Neutrophil (primary cell): ENCODE data around the gene DDX42.
"Not testable (repeated sequence)": the region's sequence is repeated elsewhere in the genome, so short reads cannot be mapped to it uniquely, and the experiment has no call there.

Experiments used
- H3K27ac ChIP-seq: fragments of 200-600 bp; sonication (generic); 2 replicates; pipeline ENCODE4 v1.5.1; 2016; ENCODE audit warnings: mild to moderate bottlenecking, moderate library complexity
- H3K27me3 ChIP-seq: fragments of 200-600 bp; sonication (generic); 2 replicates; pipeline ENCODE4 v1.6.0; 2016; ENCODE audit warnings: mild to moderate bottlenecking
- H3K36me3 ChIP-seq: fragments of 200-600 bp; sonication (generic); 2 replicates; pipeline ENCODE4 v1.5.1; 2017
- H3K4me1 ChIP-seq, 2 experiments: fragments of 200-600 bp in 1 of 2; sonication (generic) in 1 of 2; 1 replicate in 1 of 2; 2 replicates in 1 of 2; pipeline versions ENCODE4 v1.5.1 to v1.6.1; 2013 to 2016; ENCODE audit warnings: low read depth in 1 of 2, low read length in 1 of 2, mild to moderate bottlenecking in 1 of 2, moderate library complexity in 1 of 2; ENCODE audit not compliant: control insufficient read depth in 1 of 2, insufficient read depth in 1 of 2
- H3K4me3 ChIP-seq, 2 experiments: fragments of 200-600 bp in 1 of 2; sonication (generic) in 1 of 2; 1 replicate in 1 of 2; 2 replicates in 1 of 2; pipeline ENCODE4 v1.5.1; 2013 to 2016; ENCODE audit warnings: low read depth in 1 of 2, low read length in 1 of 2, mild to moderate bottlenecking in 1 of 2, moderate library complexity in 1 of 2
- H3K9me3 ChIP-seq: fragments of 200-600 bp; sonication (generic); 2 replicates; pipeline ENCODE4 v1.5.1; 2016
- CTCF ChIP-seq: fragments of 200-600 bp; sonication (generic); IDR thresholded peaks from 2 replicates; pipeline ENCODE4 v1.5.1; 2016; ENCODE audit warnings: antibody characterized with exemption

DDX42 gene

DNA sequence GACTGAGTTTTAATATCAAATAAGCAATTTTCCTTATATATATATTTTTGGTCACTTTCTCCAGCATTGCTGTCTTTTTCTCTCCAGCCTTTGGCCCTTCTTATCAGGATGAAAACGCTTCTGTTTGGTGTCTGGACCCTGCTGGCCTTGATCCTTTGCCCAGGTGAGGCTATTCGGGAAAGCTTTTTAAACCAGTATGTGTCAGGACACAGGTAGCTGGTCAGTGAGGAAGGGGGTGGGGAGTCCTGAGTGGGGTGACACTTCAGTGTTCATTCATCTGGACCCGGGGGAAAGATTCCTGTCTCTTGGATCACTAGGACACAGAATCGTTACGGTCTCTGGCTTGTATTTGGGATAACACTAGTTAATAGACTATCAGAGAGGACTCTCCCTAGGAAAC is 80.7 kb downstream of the DDX42 start:
- H3K9me3 ChIP-seq: no peaks in the 10 kb centered on the region
- H3K27me3 ChIP-seq: peaks cover 17% of the 10 kb centered on the region
- no peak overlapping the region for H3K4me3 ChIP-seq
- no peak for TF ChIP-seq CTCF
- no peak overlapping the region for H3K27ac ChIP-seq
- H3K4me1 ChIP-seq: no peaks in the 10 kb centered on the region
- H3K36me3 ChIP-seq: no peaks in the 10 kb centered on the region

DNA sequence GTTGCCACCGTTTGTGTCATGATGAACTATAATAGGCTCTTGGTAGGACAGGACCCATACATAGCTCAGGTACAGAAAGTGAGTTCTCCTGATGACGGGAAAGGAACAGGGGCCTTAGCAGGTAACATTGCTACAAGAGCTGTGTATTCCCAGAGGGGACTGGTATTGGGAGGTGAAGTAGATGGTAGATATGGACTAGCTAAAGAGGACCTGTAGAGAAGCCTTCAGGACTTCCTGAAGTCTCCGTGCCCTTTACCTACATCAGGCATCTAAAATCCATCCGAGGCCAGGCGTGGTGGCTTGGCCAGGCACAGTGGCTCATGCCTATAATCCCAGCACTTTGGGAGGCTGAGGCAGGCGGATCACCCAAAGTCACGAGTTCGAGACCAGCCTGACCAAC is 81.2 kb downstream of the DDX42 start:
- Histone ChIP-seq H3K36me3 (no peaks in the 10 kb centered on the region), H3K4me3 (no peak overlapping the region), H3K27me3 (peaks cover 17% of the 10 kb centered on the region), H3K9me3 (no peaks in the 10 kb centered on the region), H3K4me1 (no peaks in the 10 kb centered on the region), H3K27ac (no peak overlapping the region)
- no peak for TF ChIP-seq CTCF

DNA sequence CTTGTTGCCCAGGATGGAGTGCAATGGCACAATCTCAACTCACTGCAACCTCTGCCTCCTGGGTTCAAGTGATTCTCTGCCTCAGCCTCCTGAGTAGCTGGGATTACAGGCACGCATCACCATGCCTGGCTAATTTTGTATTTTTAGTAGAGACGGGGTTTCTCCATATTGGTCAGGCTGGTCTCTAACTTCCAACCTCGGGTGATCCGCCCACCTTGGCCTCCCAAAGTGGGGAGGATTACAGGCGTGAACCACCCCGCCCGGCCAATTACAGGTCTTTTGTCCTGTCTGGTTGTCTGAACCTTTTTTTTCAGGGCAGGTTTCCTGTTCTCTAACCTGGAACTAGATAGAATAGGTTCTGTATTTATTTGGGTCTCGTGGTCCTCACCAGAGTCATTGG is 82.5 kb downstream of the DDX42 start:
- not testable (repeated sequence) for H3K4me1 ChIP-seq, H3K9me3 ChIP-seq, H3K4me3 ChIP-seq, H3K27ac ChIP-seq, H3K36me3 ChIP-seq
- H3K27me3 ChIP-seq: peaks cover 17% of the 10 kb centered on the region

DNA sequence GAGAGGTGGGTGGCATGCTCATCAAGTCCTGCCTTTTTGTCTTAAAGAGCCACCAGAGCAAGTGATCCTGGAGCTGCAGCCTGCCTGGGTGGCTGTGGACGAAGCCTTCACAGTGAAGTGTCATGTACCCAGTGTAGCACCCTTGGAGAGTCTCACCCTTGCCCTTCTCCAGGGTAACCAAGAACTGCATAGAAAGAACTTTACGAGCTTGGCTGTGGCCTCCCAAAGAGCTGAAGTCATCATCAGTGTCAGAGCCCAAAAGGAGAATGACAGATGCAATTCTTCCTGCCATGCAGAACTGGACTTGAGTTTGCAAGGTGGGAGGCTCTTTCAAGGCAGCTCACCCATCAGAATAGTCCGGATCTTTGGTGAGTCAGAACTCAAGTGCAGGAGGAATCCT is 85.3 kb downstream of the DDX42 start:
- H3K4me1 ChIP-seq: no peaks in the 10 kb centered on the region
- no peak for TF ChIP-seq CTCF
- no peaks in the 10 kb centered on the region for H3K9me3 ChIP-seq
- H3K27me3 ChIP-seq: no peaks in the 10 kb centered on the region
- no peak overlapping the region for H3K4me3 ChIP-seq
- H3K27ac ChIP-seq: no peak overlapping the region
- H3K36me3 ChIP-seq: no peaks in the 10 kb centered on the region

- not testable (repeated sequence) for H3K27ac ChIP-seq, H3K9me3 ChIP-seq, H3K36me3 ChIP-seq, H3K4me1 ChIP-seq, H3K4me3 ChIP-seq, H3K27me3 ChIP-seq
Observed at GRCh38 chr17:63866625-63867024, 92.7 kb downstream of the DDX42 start.
